ENCODE results near the gene ARHGEF4.

ARHGEF4 gene

DNA sequence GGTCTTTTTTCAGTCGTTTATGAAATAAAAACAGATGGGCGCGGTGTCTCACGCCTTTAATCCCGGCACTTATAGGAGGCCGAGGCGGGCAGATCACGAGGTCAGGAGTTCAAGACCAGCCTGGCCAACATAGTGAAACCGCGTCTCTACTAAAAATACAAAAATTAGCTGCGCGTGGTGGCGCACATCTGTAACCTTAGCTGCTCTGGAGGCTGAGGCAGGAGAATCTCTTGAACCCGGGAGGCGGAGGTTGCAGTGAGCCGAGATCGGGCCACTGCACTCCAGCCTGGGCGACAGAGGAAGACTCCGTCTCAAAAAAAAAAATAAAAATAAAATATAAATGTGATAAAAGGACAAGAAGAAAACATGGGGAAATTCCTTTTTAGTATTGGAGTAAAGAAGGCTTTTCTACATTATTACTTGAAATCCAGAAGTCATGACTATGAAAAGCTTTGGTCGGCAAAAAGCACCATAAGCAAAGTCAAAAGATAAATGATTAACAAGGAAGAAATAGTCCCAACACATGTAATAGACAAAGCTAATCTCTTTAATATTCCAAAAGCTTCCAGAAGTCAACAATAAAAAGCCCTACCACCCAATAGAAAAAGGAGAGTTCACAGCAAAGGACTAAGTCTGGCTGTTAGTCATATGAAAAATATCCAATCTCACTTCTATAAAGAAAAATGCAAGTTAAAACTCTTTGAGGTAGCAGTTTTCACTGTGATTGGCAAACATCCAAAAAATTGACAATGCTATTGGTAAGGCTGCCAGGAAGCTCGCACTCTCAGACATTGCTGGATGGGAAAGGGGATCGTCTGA, 258.0 kb downstream of the ARHGEF4 start:
- DNase-seq: no peak

Measured in right forelimb (tissue), 1 donor.